Nephron (organoid): ENCODE results near the gene ARID1B.

ENCODE experiments used
- H3K27ac Mint-ChIP-seq, 3 experiments: 2 replicates each; pipeline ENCODE4 v1.8.0; 2020; ENCODE audit warnings: mixed read lengths in 3 of 3, mild to moderate bottlenecking in 2 of 3, moderate library complexity in 1 of 3
- H3K27me3 Mint-ChIP-seq: 2 replicates; pipeline ENCODE4 v1.8.0; 2021; ENCODE audit warnings: low read depth, mild to moderate bottlenecking, moderate library complexity, mixed read lengths
- H3K36me3 Mint-ChIP-seq: 2 replicates; pipeline ENCODE4 v1.8.0; 2020; ENCODE audit warnings: low read depth, mixed read lengths
- H3K4me1 Mint-ChIP-seq: 2 replicates; pipeline ENCODE4 v1.8.0; 2020; ENCODE audit warnings: mixed read lengths
- H3K4me3 Mint-ChIP-seq, 3 experiments: 2 replicates each; pipeline ENCODE4 v1.8.0; 2020; ENCODE audit warnings: mild to moderate bottlenecking in 3 of 3, mixed read lengths in 3 of 3, moderate library complexity in 2 of 3
- H3K9me3 Mint-ChIP-seq: 2 replicates; pipeline ENCODE4 v1.8.0; 2020; ENCODE audit warnings: mixed read lengths
- TF ChIP-seq, protein P1 (sequence below), 3 experiments: fragments of 200-600 bp; sonication (generic); IDR thresholded peaks; one replicate each; pipeline ENCODE4 v1.5.0; 2021; ENCODE audit warnings: antibody characterized with exemption in 3 of 3; ENCODE audit not compliant: unreplicated experiment in 3 of 3

The ARID1B gene

DNA sequence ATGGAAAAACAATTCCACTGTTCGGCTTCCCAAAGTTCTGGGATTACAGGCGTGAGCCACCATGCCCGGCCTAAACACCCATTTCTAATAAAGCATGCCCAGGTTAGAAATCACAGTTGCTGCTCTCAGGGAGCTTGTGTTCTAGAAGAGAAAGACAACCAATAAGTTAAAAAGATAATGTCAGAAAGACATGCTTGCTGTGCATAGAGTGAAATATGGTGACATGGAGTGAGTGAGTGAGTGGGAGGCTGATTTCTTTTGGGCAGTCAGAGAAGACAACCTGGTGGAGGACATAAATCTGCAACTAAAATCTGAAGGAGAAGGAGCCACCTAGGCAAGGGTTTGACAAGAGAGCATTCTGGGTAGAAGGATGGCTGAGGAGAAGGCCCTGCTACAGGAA is 222.6 kb downstream of the ARID1B start:
- Mint-ChIP-seq H3K27ac (no peak overlapping the region), H3K27me3 (no peaks in the 10 kb centered on the region), H3K4me3 (no peak overlapping the region), H3K9me3 (no peaks in the 10 kb centered on the region), H3K4me1 (peaks cover 10% of the 10 kb centered on the region), H3K36me3 (peaks cover 10% of the 10 kb centered on the region)
- TF ChIP-seq, protein P1, sequence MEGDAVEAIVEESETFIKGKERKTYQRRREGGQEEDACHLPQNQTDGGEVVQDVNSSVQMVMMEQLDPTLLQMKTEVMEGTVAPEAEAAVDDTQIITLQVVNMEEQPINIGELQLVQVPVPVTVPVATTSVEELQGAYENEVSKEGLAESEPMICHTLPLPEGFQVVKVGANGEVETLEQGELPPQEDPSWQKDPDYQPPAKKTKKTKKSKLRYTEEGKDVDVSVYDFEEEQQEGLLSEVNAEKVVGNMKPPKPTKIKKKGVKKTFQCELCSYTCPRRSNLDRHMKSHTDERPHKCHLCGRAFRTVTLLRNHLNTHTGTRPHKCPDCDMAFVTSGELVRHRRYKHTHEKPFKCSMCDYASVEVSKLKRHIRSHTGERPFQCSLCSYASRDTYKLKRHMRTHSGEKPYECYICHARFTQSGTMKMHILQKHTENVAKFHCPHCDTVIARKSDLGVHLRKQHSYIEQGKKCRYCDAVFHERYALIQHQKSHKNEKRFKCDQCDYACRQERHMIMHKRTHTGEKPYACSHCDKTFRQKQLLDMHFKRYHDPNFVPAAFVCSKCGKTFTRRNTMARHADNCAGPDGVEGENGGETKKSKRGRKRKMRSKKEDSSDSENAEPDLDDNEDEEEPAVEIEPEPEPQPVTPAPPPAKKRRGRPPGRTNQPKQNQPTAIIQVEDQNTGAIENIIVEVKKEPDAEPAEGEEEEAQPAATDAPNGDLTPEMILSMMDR (IDR thresholded peaks at IDR 0.05; ENCODE audit: unreplicated experiment in 3 of 3), result no peak

DNA sequence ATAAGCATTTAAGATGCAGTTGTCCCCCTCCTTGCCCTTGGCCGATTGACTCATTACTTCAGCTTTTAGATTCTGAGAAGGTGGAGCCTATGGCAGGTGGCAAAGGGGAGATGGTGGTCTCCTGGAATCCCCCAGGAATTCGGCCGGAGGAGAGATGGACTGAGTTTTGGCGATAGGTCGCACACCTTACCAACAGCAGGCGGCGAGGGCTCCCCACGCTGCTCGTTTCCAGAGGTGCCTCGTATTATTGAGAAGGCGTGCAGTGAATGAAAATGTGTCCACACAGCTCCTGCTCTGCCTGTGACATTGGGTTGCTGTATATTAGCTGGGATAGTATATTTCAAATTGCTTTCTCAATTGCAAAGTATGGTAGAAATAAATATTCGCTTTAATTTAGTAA is 224.5 kb downstream of the ARID1B start:
- Mint-ChIP-seq H3K36me3 (peaks cover 10% of the 10 kb centered on the region), H3K4me1 (peaks cover 21% of the 10 kb centered on the region), H3K4me3 (no peak overlapping the region), H3K9me3 (no peaks in the 10 kb centered on the region), H3K27ac (no peak overlapping the region), H3K27me3 (no peaks in the 10 kb centered on the region)
- TF ChIP-seq, protein P1 (IDR thresholded peaks at IDR 0.05; ENCODE audit: unreplicated experiment in 3 of 3), result no peak

DNA sequence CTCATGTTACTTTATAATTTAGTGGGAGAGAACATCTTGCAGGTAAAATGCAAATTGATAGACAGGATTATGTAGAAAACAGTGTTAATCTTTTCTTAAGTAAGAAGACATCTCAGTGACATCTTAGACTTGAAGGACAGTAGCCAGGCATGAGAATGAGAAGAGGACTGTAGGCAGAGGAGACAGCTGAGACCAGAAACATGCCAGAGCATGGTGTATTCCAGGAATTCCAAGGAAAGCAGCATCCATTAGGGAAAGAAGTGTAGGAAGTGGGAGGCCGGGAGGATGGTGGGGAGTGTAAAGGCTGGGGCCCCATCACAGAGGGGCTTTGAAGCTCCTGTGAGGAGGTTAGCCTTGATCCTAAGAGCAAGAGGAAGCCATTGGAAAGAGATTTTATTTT is 225.6 kb downstream of the ARID1B start:
- Mint-ChIP-seq H3K27me3 (no peaks in the 10 kb centered on the region), H3K4me3 (no peak overlapping the region), H3K9me3 (no peaks in the 10 kb centered on the region), H3K4me1 (peaks cover 21% of the 10 kb centered on the region), H3K27ac (no peak overlapping the region), H3K36me3 (peaks cover 10% of the 10 kb centered on the region)
- TF ChIP-seq, protein P1 (IDR thresholded peaks at IDR 0.05; ENCODE audit: unreplicated experiment in 3 of 3), result no peak

DNA sequence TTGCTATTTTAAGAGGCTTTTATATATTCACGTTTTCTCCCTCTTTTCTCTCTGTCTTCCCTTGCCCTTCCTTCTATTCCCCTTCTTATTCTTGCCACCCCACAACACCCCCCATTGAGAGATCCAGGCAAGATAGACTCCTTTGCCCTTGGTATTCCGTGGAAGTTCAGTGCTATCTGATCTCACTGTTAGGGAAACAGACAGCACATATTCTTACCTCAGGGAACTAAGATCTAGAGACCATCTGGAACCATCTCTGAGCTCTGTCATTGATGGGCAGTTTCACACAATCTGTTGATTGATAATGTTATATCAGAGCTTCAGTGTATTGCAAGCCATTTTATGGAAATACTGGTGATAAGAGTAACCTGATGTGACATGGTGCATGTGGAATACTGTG is 228.8 kb downstream of the ARID1B start:
- TF ChIP-seq, protein P1 (IDR thresholded peaks at IDR 0.05; ENCODE audit: unreplicated experiment in 3 of 3), result no peak
- Mint-ChIP-seq H3K4me1 (peaks cover 15% of the 10 kb centered on the region), H3K36me3 (peaks cover 10% of the 10 kb centered on the region), H3K4me3 (no peak overlapping the region), H3K9me3 (peaks cover 2% of the 10 kb centered on the region), H3K27ac (no peak overlapping the region), H3K27me3 (no peaks in the 10 kb centered on the region)

DNA sequence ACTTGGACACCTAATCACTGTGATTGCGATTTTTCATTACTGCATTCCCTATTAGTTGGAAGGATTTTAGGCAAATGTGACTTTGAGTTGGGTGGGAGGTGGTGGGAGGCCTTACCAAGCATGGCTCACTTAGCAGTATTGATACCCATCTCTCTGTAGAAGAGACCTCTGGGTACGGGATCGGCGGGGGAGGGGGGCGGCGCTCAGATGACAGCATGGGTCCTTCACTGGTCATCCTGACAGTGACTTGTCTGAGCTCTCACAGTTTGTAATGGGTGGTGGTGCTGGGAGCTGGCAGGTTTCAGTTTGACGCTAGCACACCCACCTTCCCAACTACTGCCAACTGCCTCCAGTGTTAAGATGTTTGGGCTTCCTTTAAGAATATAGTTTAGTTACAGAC is 231.4 kb downstream of the ARID1B start:
- TF ChIP-seq, protein P1 (IDR thresholded peaks at IDR 0.05; ENCODE audit: unreplicated experiment in 3 of 3), result no peak
- Mint-ChIP-seq H3K9me3 (peaks cover 7% of the 10 kb centered on the region), H3K4me3 (no peak overlapping the region), H3K36me3 (peaks cover 5% of the 10 kb centered on the region), H3K4me1 (peaks cover 11% of the 10 kb centered on the region), H3K27ac (no peak overlapping the region), H3K27me3 (no peaks in the 10 kb centered on the region)

DNA sequence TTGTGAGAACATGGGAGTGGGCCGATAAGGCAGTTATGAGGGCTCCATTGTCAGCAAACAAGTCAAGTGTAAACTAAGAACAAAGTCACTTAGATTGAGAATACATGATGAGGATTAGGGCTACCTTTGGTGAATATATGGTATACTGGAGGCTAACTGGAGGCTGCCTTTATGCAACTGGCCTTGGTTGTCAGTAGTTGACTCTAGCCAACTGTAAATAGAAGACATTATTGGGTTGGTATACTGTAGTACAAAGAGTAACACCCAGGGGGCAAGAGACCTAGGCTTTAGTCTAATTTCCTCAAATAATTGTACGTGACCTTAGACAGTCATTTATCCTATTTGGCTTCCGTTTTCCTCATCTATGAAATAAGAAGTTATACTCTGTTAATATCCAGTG is 235.2 kb downstream of the ARID1B start:
- TF ChIP-seq, protein P1 (IDR thresholded peaks at IDR 0.05; ENCODE audit: unreplicated experiment in 3 of 3), result no peak
- Mint-ChIP-seq H3K4me3 (no peak overlapping the region), H3K4me1 (no peaks in the 10 kb centered on the region), H3K27ac (no peak overlapping the region), H3K9me3 (peaks cover 7% of the 10 kb centered on the region), H3K36me3 (peaks cover 5% of the 10 kb centered on the region), H3K27me3 (no peaks in the 10 kb centered on the region)
